ENCODE measurements around the gene RYR1. TPM values are rescaled to one million over a fixed set of nuclear protein-coding genes. Genes with fewer than 3 reads are reported as not detected.

Gene RYR1
- total and polyA plus RNA-seq, 2 donors from 2014 or later, result 0.69 to 2.8 TPM

DNA sequence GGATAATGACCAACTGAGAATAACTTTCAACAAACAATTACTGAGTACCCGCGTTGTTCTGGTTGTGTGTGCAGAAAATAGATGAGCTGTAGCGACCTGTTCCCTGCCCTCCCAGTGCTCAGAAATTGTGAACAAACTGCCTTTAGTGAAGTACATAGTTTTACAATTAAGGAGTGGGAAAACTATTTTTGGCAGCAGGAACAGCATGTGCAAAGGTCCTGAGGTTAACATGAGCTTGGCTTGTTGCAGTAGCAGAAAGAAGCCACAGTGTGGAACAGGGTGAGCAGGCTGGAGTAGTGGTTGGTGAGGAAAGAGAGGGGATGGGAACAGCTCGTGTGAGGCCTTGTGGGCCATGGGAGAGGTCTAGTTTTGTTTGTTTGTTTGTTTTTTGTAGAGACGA, 16.0 kb downstream of the RYR1 start:
- Histone ChIP-seq H3K27me3 (ENCODE audit: control insufficient read depth, insufficient read depth, low read length) (no peaks in the 10 kb centered on the region), H3K9me3 (ENCODE audit: control insufficient read depth in 2 of 3, insufficient read depth in 1 of 3, low read length in 3 of 3) (no peaks in the 10 kb centered on the region), H3K36me3 (ENCODE audit: control insufficient read depth in 2 of 3, insufficient read depth in 3 of 3, low read length in 3 of 3) (no peaks in the 10 kb centered on the region), H3K27ac (ENCODE audit: low read depth in 2 of 2, low read length in 2 of 2) (no peak overlapping the region), H3K4me1 (ENCODE audit: control insufficient read depth in 2 of 3, insufficient read depth in 2 of 3, low read depth in 1 of 3, low read length in 3 of 3) (no peaks in the 10 kb centered on the region), H3K9ac (ENCODE audit: low read length in 3 of 3) (no peak overlapping the region), H3K4me3 (ENCODE audit: low read length in 3 of 3) (no peak overlapping the region)
- intact Hi-C loops (cut with DNase I), result no loop called here
- DNase-seq (no peak), FAIRE-seq (no peak)
- TF ChIP-seq, protein P1, sequence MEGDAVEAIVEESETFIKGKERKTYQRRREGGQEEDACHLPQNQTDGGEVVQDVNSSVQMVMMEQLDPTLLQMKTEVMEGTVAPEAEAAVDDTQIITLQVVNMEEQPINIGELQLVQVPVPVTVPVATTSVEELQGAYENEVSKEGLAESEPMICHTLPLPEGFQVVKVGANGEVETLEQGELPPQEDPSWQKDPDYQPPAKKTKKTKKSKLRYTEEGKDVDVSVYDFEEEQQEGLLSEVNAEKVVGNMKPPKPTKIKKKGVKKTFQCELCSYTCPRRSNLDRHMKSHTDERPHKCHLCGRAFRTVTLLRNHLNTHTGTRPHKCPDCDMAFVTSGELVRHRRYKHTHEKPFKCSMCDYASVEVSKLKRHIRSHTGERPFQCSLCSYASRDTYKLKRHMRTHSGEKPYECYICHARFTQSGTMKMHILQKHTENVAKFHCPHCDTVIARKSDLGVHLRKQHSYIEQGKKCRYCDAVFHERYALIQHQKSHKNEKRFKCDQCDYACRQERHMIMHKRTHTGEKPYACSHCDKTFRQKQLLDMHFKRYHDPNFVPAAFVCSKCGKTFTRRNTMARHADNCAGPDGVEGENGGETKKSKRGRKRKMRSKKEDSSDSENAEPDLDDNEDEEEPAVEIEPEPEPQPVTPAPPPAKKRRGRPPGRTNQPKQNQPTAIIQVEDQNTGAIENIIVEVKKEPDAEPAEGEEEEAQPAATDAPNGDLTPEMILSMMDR (IDR thresholded peaks at IDR 0.05; ENCODE audit: borderline replicate concordance, extremely low read depth, insufficient read depth), result no peak

DNA sequence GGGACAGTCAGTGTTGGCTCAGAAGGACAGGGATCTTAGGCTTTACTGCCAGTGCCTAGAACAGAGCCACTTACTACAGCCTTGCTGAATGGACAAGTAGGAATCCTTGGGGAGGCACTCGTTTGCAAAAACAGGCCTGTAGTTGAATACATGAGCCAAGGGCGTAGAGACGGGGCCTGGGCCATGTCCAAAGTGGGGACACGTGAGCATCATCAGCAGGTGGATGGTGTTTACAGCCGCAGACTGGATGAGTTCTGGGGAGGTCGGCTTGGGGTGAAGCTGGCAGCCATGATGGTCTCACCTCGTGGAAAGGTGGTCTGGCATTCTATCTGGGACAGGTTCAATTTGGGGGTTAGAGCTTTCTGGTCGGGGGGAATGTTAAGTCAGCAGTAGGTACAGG, 17.5 kb downstream of the RYR1 start:
- no peak overlapping the region for H3K9ac ChIP-seq (ENCODE audit: low read length in 3 of 3)
- intact Hi-C loops (cut with DNase I), result no loop called here
- no peak for FAIRE-seq

DNA sequence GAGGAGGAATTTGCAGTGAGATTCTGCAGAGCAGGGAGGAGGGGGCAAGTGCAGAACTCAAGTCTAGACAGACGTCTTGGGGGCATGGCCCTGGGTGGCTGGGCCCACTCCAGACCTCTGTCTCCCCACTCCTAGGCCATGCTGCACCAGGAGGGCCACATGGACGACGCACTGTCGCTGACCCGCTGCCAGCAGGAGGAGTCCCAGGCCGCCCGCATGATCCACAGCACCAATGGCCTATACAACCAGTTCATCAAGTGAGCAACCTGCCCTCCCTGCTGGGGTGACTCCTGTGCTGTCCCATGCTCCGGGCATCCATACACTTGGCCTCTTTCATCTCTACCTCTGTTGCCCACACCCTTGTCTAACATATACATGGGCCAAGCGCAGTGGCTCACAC, 18.1 kb downstream of the RYR1 start:
- no peaks in the 10 kb centered on the region for H3K27me3 ChIP-seq (ENCODE audit: control insufficient read depth, insufficient read depth, low read length)
- TF ChIP-seq, protein P1 (IDR thresholded peaks at IDR 0.05; ENCODE audit: borderline replicate concordance, extremely low read depth, insufficient read depth), result no peak
- H3K27ac ChIP-seq (ENCODE audit: low read depth in 2 of 2, low read length in 2 of 2), result no peak overlapping the region
- FAIRE-seq (no peak), DNase-seq (no peak)
- H3K9me3 ChIP-seq (ENCODE audit: control insufficient read depth in 2 of 3, insufficient read depth in 1 of 3, low read length in 3 of 3), result no peaks in the 10 kb centered on the region
- H3K36me3 ChIP-seq (ENCODE audit: control insufficient read depth in 2 of 3, insufficient read depth in 3 of 3, low read length in 3 of 3), result no peaks in the 10 kb centered on the region
- H3K9ac ChIP-seq (ENCODE audit: low read length in 3 of 3), result no peak overlapping the region
- intact Hi-C loops (cut with DNase I), result no loop called here
- no peak overlapping the region for H3K4me3 ChIP-seq (ENCODE audit: low read length in 3 of 3)
- no peaks in the 10 kb centered on the region for H3K4me1 ChIP-seq (ENCODE audit: control insufficient read depth in 2 of 3, insufficient read depth in 2 of 3, low read depth in 1 of 3, low read length in 3 of 3)

More for the DNA sequence above, 17.5 kb downstream of the RYR1 start:
- DNase-seq, result no peak
- H3K27me3 ChIP-seq (ENCODE audit: control insufficient read depth, insufficient read depth, low read length), result no peaks in the 10 kb centered on the region
- H3K27ac ChIP-seq (ENCODE audit: low read depth in 2 of 2, low read length in 2 of 2), result no peak overlapping the region
- H3K9me3 ChIP-seq (ENCODE audit: control insufficient read depth in 2 of 3, insufficient read depth in 1 of 3, low read length in 3 of 3), result no peaks in the 10 kb centered on the region
- TF ChIP-seq, protein P1 (IDR thresholded peaks at IDR 0.05; ENCODE audit: borderline replicate concordance, extremely low read depth, insufficient read depth), result no peak
- H3K36me3 ChIP-seq (ENCODE audit: control insufficient read depth in 2 of 3, insufficient read depth in 3 of 3, low read length in 3 of 3), result no peaks in the 10 kb centered on the region
- H3K4me3 ChIP-seq (ENCODE audit: low read length in 3 of 3), result no peak overlapping the region
- no peaks in the 10 kb centered on the region for H3K4me1 ChIP-seq (ENCODE audit: control insufficient read depth in 2 of 3, insufficient read depth in 2 of 3, low read depth in 1 of 3, low read length in 3 of 3)
